Measurements from ENCODE around the gene NPRL2. TPM values are rescaled to one million over a fixed set of nuclear protein-coding genes. Genes with fewer than 3 reads are reported as not detected.

The NPRL2 gene
- total and polyA plus RNA-seq, 3 donors from 2014 or later = 26.9 to 29.2 (median 28.0) TPM

- Histone ChIP-seq H3K4me3 (peak overlapping the region; percentile 47 to 53), H3K4me1 (peaks cover 28% of the 10 kb centered on the region), H3K36me3 (ENCODE audit: low read depth, missing control alignments) (no peaks in the 10 kb centered on the region), H3K9me3 (no peaks in the 10 kb centered on the region), H3K27me3 (no peaks in the 10 kb centered on the region), H3K27ac (peak overlapping the region; percentile 78 to 87)
- no peak for DNase-seq
- TF ChIP-seq CTCF (IDR thresholded peaks at IDR 0.05) (no peak), POLR2A (IDR thresholded peaks at IDR 0.05) (no peak)
- intact Hi-C loops (cut with DNase I; ENCODE audit: low total_unique reads) = no loop called here
- 73 to 74% methylated on average over 13 to 14 of the region's 14 CpGs for WGBS, 2 donors
These were observed 11.0 kb downstream of the NPRL2 start for GRCh38 chr3:50339485-50340146.

GRCh38 chr3:50338965-50339364, 11.6 kb downstream of the NPRL2 start:
- 35 to 36% methylated on average over 5 of the region's 5 CpGs for WGBS, 2 donors
- H3K4me1 ChIP-seq = peaks cover 32% of the 10 kb centered on the region

GRCh38 chr3:50337175-50337861, 13.3 kb downstream of the NPRL2 start:
- intact Hi-C loops (cut with DNase I; ENCODE audit: low total_unique reads) = no loop called here
- 1% methylated on average over 61 of the region's 79 CpGs; no CpG with 5 or more reads in 1 of the 2 donors for WGBS, 2 donors

More at GRCh38 chr3:50338965-50339364, 11.6 kb downstream of the NPRL2 start:
- Histone ChIP-seq H3K27me3 (no peaks in the 10 kb centered on the region), H3K36me3 (ENCODE audit: low read depth, missing control alignments) (no peaks in the 10 kb centered on the region), H3K27ac (peak overlapping the region; percentile 87 to 97), H3K4me3 (no peak overlapping the region), H3K9me3 (no peaks in the 10 kb centered on the region)
- no peak for DNase-seq
- intact Hi-C loops (cut with DNase I; ENCODE audit: low total_unique reads) = no loop called here
- TF ChIP-seq CTCF (IDR thresholded peaks at IDR 0.05) (no peak), POLR2A (IDR thresholded peaks at IDR 0.05) (no peak)

GRCh38 chr3:50336452-50337174, 14.0 kb downstream of the NPRL2 start:
- Histone ChIP-seq H3K4me1 (peaks cover 41% of the 10 kb centered on the region), H3K9me3 (no peaks in the 10 kb centered on the region), H3K4me3 (peak overlapping the region; percentile 74 to 91), H3K27ac (peak overlapping the region; percentile 87 to 97), H3K27me3 (no peaks in the 10 kb centered on the region), H3K36me3 (ENCODE audit: low read depth, missing control alignments) (no peaks in the 10 kb centered on the region)
- TF ChIP-seq POLR2A (IDR thresholded peaks at IDR 0.05) = no peak
- TF ChIP-seq CTCF (IDR thresholded peaks at IDR 0.05) = no peak
- WGBS, 2 donors = 2 to 3% methylated on average over 8 to 15 of the region's 31 CpGs
- DNase-seq = no peak
- intact Hi-C loops (cut with DNase I; ENCODE audit: low total_unique reads) = no loop called here

More at GRCh38 chr3:50337175-50337861, 13.3 kb downstream of the NPRL2 start:
- TF ChIP-seq CTCF (IDR thresholded peaks at IDR 0.05) = no peak
- peak; percentile 21 for TF ChIP-seq POLR2A (IDR thresholded peaks at IDR 0.05)
- Histone ChIP-seq H3K4me1 (peaks cover 41% of the 10 kb centered on the region), H3K36me3 (ENCODE audit: low read depth, missing control alignments) (no peaks in the 10 kb centered on the region), H3K27me3 (no peaks in the 10 kb centered on the region), H3K4me3 (peak overlapping the region; percentile 74 to 91), H3K9me3 (no peaks in the 10 kb centered on the region), H3K27ac (peak overlapping the region; percentile 87 to 97)
- peak; percentile 99 for DNase-seq
